RWPE1 (cell line): ENCODE measurements around the gene GPC2.
"Not testable (repeated sequence)": the region's sequence is repeated elsewhere in the genome, so short reads cannot be mapped to it uniquely, and the experiment has no call there.

Source experiments
- CTCF ChIA-PET: fragments of 350-600 bp; sonication (Branson Sonifier 250); formaldehyde crosslinking; extraction: SDS; loops from one replicate; lab custom pipeline; 2021; lab: Yijun Ruan, JAX
- POLR2A ChIA-PET: fragments of 400-600 bp; formaldehyde crosslinking; extraction: SDS; loops from one replicate; lab custom pipeline; 2020; ENCODE audit warnings: antibody characterized with exemption; ENCODE audit not compliant: low non-redundant PET; lab: Yijun Ruan, JAX
- DNase-seq: peaks from one replicate; pipeline ENCODE4 v3.0.0; 2012; ENCODE audit warnings: low spot score
- H3K27ac ChIP-seq: fragments of 450-650 bp; 2 replicates; pipeline ENCODE4 v1.5.1; 2017
- TF ChIP-seq, protein P1 (sequence below): fragments of 450-650 bp; conservative IDR thresholded peaks from 2 replicates; pipeline ENCODE4 v1.5.1; 2017; ENCODE audit warnings: low read depth, mild to moderate bottlenecking

GPC2 gene

DNA sequence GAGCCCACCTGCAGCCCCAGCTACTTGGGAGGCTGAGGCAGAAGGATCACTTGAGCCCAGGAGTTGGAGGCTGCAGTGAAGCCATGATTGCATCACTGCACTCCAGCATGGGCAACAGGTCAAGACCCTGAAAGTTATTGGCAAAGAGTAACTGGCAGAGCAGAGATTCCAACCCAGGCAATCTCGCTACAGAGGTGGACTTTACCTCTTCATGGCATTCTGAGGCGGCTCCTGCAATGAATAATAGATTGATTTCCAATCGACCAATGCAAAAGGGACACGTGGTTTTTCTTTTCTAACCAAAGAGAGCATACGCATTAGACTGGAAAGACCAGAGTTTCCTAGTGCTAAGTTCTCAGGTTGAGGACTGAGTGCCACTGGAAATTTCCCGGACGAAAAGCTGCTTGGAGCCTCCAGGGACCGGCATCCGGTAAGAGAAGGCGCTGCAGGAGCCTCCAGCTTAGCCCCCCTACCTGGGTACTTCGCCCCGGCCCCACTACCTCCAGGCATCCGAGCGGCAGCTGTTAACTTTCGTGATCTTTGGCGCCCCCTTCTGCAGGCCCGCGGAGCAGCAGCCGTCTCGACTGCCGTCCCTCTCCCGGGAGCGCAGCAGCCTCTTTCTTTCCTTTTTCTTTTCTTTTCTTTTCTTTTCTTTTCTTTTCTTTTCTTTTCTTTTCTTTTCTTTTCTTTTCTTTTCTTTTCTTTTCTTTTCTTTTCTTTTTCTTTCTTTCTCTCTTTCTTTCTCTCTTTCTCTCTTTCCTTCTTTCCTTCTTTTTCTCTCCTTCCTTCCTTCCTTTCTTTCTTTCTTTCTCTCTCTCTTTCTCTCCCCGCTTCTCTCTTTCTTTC lies 46.4 kb downstream of the GPC2 start:
- ChIA-PET POLR2A (no interaction called here), CTCF (interaction anchor here (0.5 to 1.6 kb wide), 13 partner anchors 8 to 289 kb away, joined by 3 to 6 read pairs (median 4); partner anchors contain the start of genes AP4M1, MCM7, PVRIG and STAG3)
- TF ChIP-seq, protein P1, sequence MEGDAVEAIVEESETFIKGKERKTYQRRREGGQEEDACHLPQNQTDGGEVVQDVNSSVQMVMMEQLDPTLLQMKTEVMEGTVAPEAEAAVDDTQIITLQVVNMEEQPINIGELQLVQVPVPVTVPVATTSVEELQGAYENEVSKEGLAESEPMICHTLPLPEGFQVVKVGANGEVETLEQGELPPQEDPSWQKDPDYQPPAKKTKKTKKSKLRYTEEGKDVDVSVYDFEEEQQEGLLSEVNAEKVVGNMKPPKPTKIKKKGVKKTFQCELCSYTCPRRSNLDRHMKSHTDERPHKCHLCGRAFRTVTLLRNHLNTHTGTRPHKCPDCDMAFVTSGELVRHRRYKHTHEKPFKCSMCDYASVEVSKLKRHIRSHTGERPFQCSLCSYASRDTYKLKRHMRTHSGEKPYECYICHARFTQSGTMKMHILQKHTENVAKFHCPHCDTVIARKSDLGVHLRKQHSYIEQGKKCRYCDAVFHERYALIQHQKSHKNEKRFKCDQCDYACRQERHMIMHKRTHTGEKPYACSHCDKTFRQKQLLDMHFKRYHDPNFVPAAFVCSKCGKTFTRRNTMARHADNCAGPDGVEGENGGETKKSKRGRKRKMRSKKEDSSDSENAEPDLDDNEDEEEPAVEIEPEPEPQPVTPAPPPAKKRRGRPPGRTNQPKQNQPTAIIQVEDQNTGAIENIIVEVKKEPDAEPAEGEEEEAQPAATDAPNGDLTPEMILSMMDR: peak; percentile 98
- DNase-seq: no peak
- H3K27ac ChIP-seq: no peak overlapping the region

DNA sequence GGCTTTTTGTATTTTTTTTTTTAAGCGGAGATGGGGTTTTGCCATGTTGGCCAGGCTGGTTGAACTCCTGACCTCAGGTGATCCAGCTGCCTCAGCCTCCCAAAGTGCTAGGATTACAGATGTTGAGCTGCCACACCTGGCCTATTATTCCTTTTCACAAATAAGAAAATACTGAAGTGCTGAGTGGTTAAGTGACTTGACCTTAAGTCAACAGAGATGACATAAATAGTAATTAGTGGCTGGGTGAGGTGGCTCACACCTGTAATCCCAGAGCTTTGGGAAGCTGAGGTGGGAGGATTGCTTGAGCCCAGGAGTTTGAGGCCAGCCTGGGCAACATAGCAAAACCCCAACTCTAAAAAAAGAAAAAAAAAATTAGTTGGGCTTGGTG lies 47.0 kb downstream of the GPC2 start:
- H3K27ac ChIP-seq, POLR2A ChIA-PET, DNase-seq: not testable (repeated sequence)
- CTCF ChIA-PET: interaction anchor here (0.5 to 1.6 kb wide), 9 partner anchors 9 to 1191 kb away, joined by 3 to 6 read pairs (median 4); partner anchors contain the start of gene STAG3

DNA sequence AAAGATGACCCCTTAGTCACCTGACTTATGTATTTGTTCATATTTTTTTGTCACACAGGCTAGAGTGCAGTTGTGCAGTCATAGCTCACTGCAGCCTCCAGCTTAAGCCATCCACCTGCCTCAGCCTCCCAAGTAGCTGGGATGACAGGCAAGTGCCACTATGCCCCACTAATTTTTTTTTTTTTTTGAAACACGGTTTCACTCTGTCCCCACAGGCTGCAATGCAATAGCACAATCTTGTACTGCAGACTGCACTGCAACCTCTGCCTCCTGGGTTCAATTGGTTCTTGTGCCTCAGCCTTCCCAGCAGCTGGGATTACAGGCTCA lies 48.6 kb downstream of the GPC2 start:
- CTCF ChIA-PET: interaction anchor here (0.6 kb wide), 1 partner anchor 20 kb away, joined by 4 read pairs; no protein-coding TSS in a partner anchor
- POLR2A ChIA-PET: no interaction called here
- TF ChIP-seq, protein P1: no peak
- no peak overlapping the region for H3K27ac ChIP-seq
- DNase-seq: no peak

DNA sequence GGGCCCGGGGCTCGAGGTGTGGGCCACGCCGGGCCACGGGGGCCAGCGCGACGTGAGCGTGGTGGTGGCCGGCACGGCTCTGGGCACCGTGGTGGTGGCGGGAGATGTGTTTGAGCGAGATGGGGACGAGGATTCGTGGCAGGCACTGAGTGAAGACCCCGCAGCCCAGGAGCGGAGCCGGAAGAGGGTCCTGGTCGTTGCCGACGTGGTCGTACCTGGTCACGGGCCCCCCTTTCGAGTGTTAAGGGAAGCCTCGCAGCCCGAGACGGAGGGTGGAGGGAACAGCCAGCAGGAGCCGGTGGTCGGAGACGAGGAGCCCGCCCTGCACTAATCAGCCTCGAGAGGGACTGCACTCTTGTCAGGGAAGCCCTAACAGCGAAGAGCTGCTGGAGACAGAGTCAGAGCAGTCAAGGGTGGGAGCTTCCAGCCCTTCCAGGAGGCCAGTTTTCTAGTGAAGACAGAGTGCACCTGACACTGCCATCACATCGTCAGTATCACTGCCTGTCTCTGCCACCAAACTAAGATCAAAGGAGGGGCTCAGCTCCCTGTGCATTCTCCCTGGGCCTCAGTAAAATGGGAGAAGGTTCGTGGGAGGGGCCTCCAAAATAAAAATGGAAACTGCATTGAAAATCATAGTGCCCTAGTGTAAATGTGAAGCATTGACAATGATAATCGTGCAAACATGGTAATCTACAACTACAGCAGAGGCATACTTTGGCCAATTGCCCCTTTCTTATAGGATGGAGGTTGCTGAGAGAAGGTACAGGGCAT lies 49.1 kb downstream of the GPC2 start:
- CTCF ChIA-PET: interaction anchor here (0.6 kb wide), 2 partner anchors 11 to 20 kb away, joined by 4 read pairs; no protein-coding TSS in a partner anchor

DNA sequence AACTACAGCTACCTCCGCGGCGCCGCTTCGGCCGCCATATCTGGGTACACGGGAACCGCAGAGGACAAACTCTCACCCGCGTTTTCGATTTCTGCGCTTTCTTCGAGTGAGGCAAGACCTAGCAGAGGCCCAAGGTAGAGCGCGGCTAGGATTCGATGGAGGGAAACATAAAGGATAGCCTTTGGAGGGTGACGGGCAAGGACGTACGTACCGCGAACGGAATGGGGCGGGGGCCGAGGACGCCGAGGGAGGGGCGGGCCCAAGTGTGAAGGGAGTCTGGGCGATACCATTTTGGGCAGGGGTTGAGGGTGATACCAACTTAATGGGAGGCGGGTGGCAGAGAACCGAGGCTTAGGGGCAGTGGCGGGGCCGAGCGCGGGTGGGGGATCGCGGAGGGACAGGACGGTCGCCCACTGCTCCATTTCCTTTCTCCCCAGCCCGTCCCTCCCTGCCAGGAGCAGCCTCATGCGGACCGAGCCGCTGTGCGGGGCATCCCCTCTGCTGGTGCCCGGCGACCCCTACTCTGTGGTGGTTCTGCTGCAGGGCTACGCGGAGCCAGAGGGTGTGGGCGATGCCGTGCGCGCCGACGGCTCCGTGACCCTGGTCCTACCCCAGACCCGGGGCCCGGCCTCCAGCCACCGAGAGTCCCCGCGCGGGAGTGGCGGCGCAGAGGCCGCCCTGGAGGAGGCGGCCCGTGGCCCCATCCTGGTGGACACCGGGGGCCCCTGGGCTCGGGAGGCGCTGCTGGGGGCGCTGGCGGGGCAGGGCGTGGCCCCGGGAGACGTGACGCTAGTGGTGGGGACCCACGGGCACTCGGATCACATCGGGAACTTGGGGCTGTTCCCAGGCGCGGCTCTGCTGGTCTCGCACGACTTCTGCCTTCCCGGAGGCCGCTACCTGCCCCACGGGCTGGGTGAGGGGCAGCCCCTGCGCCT lies 50.0 kb downstream of the GPC2 start, which contains the start of gene MBLAC1:
Gene MBLAC1 (plus strand): TSS at position 37 of the 935 bp plus-strand sequence. CDS start 429 bp downstream, at position 466.
- peak within 1 kb of the TSS; percentile 99 for H3K27ac ChIP-seq
- TF ChIP-seq, protein P1: no peak
- POLR2A ChIA-PET: interaction anchor here (0.7 kb wide), 1 partner anchor 752 kb away, joined by 3 read pairs; no protein-coding TSS in a partner anchor
- CTCF ChIA-PET: interaction anchor here (0.7 kb wide), 2 partner anchors 30 to 214 kb away, joined by 3 to 5 read pairs; no protein-coding TSS in a partner anchor
- peak; percentile 92 for DNase-seq

More for the DNA sequence above, 49.1 kb downstream of the GPC2 start:
- POLR2A ChIA-PET: no interaction called here
- no peak for DNase-seq
- TF ChIP-seq, protein P1: no peak
- peak overlapping the region; percentile 99 for H3K27ac ChIP-seq

DNA sequence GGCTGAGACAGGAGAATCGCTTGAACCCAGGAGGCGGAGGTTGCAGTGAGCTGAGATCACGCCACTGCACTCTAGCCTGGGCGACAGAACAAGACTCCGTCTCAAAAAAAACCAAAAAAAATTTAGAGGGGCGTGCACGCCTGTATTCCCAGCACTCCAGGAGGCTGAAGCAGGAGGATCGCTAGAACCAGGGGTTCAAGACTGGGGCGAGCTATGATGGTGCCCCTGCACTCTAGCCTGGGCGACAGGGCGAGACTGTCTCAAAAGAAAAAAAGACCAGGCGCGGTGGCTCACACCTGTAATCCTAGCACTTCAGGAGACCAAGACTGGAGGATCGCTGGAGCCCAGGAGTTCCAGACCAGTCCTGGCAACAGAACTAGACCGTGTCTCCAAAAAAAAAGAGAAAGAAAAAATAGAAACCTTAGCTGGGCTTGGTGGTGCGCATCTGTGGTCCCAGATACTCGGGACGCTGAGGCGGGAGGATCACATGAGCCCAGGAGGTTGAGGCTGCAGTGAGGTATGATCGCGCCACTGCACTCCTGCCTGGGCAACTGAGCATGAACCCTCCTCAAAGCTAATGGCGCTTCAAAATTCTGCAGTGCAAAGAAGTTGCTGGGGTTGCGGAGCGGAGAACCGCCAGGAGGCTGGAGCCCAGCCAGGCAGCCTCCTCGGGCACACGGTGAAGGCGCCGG lies 50.8 kb downstream of the GPC2 start:
- DNase-seq: no peak
- POLR2A ChIA-PET: interaction anchor here (0.7 kb wide), 1 partner anchor 751 kb away, joined by 3 read pairs; no protein-coding TSS in a partner anchor
- H3K27ac ChIP-seq: peak overlapping the region; percentile 99
- CTCF ChIA-PET: interaction anchor here (0.7 kb wide), 2 partner anchors 30 to 213 kb away, joined by 3 to 5 read pairs; no protein-coding TSS in a partner anchor
- TF ChIP-seq, protein P1: no peak
